HG03378 (cell line): ENCODE data around the gene MTHFR.

Source experiments
- ATAC-seq: cut with Tn5 transposase; IDR thresholded peaks from one replicate; pipeline ENCODE4 v1.9.1; 2021; ENCODE audit warnings: mild to moderate bottlenecking, moderate library complexity; ENCODE audit not compliant: unreplicated experiment

The MTHFR gene

DNA sequence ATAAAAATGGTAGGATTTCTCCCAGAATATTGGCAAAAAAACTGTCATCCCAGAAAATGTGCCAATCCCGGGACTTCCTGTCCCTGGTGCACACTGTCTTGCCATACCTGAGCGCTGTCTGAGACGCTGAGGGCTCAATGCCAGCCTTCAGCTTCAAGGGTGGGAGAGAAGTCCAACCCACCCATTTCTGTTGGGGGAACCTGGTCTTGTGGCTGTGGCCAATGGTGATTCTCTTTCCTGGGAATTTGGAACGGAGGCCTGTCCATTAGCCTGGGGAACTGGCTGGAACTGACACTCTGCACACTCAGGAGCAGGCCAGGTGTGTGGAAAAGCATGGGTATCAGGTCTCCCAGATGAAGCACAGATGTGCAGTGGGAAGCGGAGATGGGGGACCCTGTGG is 6.7 kb downstream of the MTHFR start:
- no peak for ATAC-seq

- no peak for ATAC-seq
Observed at GRCh38 chr1:11797525-11798216, 8.1 kb downstream of the MTHFR start.

DNA sequence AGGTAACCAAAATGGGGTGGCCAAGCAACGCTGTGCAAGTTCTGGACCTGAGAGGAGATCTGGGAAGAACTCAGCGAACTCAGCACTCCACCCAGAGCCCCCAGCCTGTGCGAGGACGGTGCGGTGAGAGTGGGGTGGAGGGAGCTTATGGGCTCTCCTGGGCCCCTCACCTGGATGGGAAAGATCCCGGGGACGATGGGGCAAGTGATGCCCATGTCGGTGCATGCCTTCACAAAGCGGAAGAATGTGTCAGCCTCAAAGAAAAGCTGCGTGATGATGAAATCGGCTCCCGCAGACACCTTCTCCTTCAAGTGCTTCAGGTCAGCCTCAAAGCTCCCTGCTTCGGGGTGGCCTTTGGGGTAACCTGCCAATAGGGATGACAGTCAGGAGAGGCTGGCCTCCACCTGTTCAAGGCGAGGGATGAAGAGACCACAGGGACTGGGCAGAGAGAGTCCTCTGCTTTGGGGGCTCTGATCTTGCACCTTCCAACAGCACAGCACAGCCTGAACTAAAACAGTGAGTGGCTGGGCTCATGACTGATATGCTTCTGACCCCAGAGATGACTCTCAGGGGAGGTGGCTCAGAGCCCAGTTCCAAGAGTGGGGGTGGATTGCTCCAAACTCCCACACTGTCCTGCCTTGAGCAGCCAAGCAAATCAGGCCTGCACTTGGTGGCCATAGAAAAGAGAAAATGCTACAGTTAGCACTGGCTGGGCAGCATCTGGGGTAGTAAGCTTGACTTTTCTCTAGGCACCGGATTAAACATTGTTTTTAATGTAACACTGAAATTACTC is 9.5 kb downstream of the MTHFR start:
- no peak for ATAC-seq

- ATAC-seq = no peak
Observed at GRCh38 chr1:11795238-11795890, 10.4 kb downstream of the MTHFR start.

DNA sequence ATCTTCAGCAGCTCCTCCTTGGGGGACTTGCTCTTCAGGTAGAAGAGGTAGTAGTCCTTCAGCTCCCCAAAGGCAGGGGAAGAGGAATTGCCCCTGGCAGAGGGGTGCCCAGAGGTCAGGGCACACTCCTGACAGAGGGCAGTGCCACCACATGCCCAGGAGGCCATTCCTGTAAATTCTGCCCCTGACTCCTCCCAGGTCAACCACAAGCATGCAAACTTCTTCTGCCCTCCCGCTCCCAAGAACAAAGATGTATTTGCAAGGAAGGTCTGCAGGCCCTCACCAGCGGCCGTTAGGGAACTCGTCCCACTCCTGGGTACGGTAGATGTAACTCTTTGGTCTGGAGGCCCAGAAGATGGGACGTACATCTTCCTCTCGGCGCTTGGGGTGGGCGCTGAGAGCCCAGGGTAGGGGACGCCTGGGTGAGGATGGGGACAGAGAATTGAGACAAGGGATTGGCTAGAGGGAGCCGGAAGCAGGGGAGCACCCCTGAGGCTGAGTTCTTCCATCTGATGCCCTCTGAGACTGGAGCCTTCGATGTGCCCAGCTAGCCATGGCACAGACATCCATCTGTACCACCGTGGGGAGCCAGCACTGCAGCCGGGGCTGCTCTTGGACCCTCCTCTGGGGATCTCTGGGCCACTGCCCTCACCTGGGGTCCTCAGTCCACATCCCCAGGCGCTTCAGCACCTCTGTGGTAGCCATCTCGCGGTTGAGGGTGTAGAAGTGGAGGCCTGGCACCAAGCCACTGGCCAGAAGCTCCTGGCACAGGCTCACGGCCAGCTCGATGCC is 11.1 kb downstream of the MTHFR start:
- ATAC-seq = no peak

DNA sequence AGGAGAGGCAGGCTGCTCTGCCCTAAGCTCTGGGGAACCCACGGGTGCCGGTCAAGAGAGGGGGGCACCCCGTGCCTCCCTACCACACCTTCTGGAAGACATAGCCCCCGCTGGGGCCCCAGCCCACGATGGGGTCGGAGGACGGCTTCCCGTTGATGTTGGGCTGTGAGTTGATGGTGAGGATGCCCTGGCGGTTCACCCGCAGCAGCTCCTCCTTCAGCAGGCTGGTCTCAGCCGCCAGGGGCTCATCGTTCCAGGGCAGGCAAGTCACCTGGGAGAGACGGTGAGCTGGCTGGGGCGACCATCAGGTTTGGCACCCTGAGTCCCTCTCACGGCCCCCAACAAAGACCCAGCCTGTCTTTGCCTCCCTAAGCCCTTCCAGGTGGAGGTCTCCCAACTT is 11.9 kb downstream of the MTHFR start:
- no peak for ATAC-seq

DNA sequence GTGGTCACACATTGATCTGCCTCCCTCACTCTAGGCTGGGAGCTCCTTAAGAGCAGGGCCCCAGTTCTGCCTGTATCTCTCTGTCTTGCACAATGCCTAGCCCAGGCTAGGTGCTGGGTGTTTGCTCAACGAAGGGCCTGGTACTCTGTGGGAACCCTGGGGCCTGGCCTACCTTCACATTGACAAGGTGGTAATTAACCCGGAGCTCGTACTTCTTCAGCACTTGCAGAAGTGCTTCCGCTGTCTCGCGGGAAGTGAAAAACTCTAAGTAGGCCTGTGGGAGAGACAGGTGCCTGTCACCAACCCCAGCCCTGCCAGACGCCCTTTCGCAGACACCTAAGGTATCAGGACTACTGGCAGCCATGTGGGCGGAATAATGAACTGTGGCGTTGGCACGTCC is 13.7 kb downstream of the MTHFR start:
- ATAC-seq = no peak

DNA sequence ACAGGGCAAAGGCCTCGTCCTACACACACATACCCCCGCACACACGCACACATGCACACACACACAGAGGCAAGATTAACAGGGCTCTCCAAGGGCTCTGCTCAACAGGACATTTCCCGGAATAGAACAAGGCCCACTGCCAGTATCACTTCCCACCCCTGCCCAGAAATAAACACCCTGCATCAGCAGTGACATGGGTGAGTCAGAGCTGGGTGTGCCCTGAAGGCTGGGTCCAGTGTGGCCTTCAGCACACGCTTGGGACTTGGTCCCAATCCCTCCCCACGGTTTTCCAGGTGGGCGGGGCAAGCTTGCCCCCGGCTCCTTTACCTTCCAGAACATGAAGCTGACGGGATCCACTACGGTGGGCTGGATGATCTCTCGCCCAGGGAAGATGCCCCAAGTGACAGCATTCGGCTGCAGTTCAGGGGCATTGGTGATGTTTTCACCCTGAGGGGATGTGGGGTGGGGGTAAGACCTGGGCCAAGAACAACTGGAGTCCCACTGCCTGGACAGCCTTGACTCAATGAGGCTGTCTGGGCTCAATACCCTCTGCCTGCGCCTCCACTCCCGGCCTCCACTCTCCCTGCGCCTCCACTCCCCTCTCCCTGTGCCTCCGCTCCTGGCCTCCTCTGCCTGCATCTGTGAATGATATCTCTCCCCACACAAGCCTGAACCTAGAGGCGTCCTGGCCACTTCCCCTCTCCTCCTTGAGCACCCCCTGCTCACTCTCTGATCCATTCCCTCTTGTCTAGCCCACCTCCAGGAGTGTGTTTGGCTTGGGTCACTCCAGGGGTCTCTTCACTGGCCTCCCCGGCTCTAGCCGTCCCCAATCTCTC is 14.7 kb downstream of the MTHFR start:
- no peak for ATAC-seq

- ATAC-seq = no peak
Observed at GRCh38 chr1:11790101-11790879, 15.5 kb downstream of the MTHFR start.

DNA sequence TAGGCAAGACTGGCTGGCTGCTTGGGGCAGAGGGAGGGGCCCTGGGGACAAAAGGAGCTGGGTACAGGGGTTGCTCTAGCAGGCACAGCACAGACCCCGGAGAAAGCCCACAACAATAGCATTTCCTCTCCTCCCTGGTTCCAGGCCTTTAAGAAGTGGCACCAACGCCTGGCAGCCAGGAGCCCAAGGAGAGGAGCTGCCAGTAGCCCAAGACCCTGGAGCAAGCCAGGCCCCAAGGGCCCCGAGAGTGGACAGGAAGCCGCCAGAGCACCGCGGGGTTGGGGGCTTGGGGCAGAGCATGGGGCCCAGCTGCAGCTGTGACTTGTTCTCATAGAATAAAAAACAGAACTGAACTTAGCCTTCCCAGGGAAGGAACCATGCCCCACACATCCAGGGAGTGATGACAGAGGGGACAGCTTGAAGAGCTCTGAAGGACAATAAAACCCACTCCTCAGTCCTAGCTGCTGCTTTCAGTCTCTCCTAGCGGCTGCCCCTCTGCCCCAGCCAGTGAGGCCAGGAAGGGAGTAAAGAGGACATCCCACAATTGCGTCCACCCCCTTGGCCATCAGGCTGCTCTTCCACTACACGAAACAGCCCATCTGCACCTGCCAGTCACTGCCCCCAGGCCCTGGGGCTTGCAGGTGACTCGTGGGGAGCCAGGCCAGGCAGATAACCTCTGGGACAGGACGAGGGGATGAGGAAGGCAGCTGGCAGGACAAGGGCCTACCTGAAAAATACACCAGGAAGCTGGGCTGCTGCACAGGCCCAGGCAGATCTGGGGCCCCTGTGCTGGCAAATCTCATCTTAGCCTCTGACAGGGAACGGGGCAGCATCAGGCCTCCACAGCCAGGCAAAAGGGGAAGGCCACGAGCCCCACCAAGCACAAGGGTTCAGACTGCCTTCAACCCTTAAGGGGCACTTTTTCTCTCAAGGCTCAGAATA is 16.4 kb downstream of the MTHFR start:
- ATAC-seq = no peak

DNA sequence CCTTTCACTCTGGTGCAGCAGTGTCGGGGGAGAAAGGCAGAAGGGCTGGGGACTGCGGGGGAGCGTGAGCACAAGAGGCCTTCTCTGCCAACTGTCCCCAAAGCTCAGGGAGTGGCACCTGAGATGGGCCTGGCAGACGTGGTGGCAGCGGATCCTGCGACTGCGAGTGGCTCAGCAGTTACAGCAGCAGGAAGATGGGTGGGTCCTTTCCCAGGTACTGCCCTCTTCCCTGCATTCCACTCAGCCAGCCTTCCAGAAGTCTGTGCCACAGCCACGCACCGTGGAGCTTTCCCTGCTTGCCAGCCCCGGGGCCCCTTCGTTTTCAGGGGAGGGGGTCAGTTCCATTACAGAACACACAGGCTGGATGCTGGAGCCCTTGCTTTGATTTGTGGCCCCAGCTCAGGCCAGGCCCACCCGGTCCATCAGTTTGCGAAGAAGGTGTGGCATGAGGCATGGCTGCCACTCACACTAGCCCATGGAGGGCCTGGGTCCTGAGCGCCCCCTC is 17.2 kb downstream of the MTHFR start:
- no peak for ATAC-seq

GRCh38 chr1:11787804-11788436 is 17.8 kb downstream of the MTHFR start:
- no peak for ATAC-seq

DNA sequence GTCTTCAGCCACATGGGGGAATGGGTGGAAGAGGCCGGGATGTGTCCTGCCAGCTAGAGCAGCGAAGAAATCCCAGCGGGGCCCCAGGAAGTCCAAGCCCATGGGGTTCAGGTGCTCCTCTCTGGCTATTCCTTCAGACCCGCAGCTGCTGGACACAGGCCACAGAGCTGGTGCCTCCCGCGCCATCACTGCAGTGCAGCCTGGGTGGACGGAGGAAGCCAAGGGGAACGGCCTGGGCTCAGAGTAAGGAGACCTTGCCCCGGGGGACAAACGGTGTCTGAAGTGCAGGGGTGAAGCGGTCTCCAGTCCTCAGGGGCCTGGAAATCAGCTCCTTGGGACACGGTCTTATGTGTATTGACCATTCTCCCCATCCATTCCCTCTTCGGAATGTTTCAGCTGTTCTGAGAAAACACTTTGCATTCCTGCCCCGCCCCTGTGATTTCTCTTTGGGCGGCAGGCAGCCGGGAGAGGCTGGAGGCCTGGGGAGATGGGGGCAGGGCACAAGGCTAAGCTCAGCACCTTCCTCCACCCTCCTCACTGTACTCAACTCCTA is 18.4 kb downstream of the MTHFR start:
- ATAC-seq = no peak

GRCh38 chr1:11786168-11786567 is 19.6 kb downstream of the MTHFR start:
- no peak for ATAC-seq

DNA sequence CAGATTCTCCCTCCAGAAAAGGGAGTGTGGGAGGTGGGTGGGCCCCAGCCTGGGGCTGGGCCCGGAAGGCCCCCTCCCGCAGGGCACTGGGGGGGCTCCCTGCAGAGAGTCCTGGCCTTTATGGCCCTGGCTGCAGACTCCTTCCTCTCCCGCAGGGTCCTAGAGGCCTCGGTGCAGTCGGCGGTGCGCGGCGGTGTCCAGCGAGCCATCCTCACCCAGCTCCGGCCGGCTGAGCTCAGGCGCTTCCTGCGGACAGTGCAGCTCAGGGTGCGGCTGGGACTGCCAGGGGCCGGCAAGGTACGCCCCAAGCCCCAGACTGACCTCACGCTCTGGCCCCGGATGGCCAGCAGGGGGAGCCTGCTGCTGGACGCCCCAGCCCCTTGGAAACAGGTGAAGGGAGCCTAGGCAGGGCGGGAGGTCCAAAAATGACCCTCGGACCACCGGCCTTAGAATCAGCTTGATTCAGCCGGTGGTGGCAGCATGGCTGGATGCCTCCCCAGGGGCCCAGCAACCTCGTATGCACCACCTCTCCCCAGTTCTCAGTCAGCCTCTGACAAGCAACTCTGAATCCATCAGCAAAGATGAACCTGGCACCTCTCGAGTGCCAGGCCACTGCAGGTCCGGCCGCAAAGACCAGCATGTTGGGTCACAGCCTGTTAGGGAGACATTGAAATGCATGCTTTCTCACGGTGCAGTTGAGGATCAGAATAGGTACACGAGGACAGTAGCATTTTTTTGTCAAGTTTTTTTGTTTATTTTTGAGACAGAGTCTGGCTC is 20.6 kb downstream of the MTHFR start:
- no peak for ATAC-seq

DNA sequence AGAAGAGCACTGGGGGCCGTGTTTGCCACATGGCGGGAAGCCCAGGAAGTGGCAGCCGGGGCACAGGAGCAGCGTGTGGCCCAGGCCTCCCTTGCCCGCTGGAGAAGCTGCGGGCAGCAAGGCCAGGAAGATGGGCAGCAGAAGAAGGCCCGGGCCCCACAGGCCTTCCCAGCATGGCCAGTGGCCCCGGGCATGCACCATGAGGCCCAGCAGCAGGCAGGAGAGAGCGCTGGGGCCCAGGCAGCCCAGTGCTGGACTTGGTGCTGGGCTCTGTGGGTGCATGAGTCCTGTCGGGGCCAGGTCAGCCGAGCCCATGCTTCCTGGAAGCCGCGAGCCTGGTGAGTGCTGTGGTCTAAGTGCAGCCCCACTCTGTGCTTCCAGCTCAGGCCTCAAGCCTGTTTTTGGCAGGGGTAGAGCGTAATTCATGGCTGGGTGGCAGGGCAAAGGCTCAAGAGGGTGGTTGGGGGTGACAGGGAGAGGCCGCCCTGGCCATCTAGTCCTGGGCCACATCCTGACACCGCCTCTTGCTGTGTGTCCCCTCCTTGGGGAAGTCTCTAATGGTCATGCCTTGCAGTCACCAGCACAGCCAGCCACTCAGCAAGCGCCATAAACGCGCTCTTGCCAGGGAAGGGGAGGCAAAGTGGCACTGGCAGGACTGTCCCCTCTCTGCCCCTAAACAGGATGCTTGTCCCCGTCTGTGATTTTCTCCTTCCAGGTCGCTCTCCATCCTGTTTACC is 21.3 kb downstream of the MTHFR start:
- ATAC-seq = no peak
